ENCODE measurements around the gene MPC1L.

DNA sequence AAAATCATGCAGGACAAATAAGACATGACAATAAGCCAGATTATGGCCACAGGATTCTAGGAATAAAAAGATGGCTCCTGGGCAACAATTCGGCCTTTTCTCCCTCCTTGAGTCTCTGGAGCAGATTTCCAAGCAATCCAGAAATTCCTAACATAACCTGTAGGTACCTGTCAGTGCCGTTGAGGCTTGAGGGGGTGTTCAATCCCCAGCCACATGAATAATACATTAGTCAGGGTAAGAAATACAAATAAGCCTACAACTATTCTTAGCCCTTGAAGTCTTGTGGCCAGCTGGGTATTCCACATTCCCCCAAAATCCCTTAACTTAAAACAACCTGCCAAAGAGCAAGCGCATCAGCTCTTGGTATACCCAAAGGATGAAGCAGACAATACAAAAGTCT lies 14.5 kb downstream of the MPC1L start:
- no peak for TF ChIP-seq POLR2A (IDR thresholded peaks at IDR 0.05)
- TF ChIP-seq, protein P1, sequence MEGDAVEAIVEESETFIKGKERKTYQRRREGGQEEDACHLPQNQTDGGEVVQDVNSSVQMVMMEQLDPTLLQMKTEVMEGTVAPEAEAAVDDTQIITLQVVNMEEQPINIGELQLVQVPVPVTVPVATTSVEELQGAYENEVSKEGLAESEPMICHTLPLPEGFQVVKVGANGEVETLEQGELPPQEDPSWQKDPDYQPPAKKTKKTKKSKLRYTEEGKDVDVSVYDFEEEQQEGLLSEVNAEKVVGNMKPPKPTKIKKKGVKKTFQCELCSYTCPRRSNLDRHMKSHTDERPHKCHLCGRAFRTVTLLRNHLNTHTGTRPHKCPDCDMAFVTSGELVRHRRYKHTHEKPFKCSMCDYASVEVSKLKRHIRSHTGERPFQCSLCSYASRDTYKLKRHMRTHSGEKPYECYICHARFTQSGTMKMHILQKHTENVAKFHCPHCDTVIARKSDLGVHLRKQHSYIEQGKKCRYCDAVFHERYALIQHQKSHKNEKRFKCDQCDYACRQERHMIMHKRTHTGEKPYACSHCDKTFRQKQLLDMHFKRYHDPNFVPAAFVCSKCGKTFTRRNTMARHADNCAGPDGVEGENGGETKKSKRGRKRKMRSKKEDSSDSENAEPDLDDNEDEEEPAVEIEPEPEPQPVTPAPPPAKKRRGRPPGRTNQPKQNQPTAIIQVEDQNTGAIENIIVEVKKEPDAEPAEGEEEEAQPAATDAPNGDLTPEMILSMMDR (IDR thresholded peaks at IDR 0.05), result no peak
